Upper lobe of left lung (tissue), 4 donors: ENCODE measurements around the gene HSPG2.
"Not testable (repeated sequence)": the region's sequence is repeated elsewhere in the genome, so short reads cannot be mapped to it uniquely, and the experiment has no call there.

ENCODE experiments used
- CTCF ChIP-seq, 6 experiments: fragments of 450-650 bp in 4 of 6; fragments of 200-600 bp in 2 of 6; sonication (generic) in 2 of 6; IDR thresholded peaks; one replicate each; pipeline ENCODE4 v1.5.1; 2016 to 2019; ENCODE audit warnings: antibody characterized with exemption in 6 of 6
- EP300 ChIP-seq, 4 donors: sonication (generic); formaldehyde crosslinking; IDR thresholded peaks; one replicate each; pipeline ENCODE4 v1.5.1; 2017; ENCODE audit warnings: antibody characterized with exemption in 4 of 4, control low read depth in 2 of 4
- POLR2A ChIP-seq, 4 donors: fragments of 450-650 bp; IDR thresholded peaks; one replicate each; pipeline ENCODE4 v1.5.1; 2016 to 2017; ENCODE audit warnings: antibody characterized with exemption in 4 of 4, mild to moderate bottlenecking in 2 of 4

DNA sequence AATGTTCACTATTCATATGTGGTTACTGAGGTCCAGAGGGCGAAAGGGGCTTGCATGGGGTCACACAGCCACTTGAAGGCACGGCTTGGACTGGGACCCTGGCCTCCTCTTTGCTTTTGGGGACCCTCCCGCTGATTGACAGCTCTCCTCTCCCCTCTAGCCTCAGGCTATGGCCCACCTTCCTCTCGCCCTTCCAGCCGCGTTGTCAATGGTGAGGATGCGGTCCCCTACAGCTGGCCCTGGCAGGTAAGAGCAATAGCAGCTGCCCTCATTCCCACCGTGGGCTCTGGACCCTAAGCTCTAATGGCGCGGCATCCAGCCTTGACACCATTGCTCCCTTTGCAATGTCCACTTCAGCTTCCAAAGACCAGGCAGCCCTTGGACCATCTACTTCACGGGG, 41.1 kb upstream of the HSPG2 start:
- TF ChIP-seq CTCF, POLR2A, EP300 (IDR thresholded peaks at IDR 0.05): not testable (repeated sequence)
